IMR-90 (cell line): ENCODE measurements around the gene SIGLEC11. TPM values are rescaled to one million over a fixed set of nuclear protein-coding genes. Genes with fewer than 3 reads are reported as not detected.

Source experiments
- ATAC-seq: fragments of 200-7000 bp; cut with Tn5 transposase; 2 replicates; pipeline ENCODE4 v1.9.1; 2020; ENCODE audit warnings: low read depth, mild to moderate bottlenecking, moderate library complexity
- BruUV-seq: library from RNA; stranded (reverse); fragments of 400-500 nt; replicated peaks from 2 replicates; lab custom pipeline; 2021; lab: Mats Ljungman, UMichigan
- CTCF ChIA-PET: fragments of 300-600 bp; formaldehyde crosslinking; extraction: SDS; loops from one replicate; lab custom pipeline; 2021; ENCODE audit warnings: antibody characterized with exemption; lab: Yijun Ruan, JAX
- POLR2A ChIA-PET: fragments of 300-600 bp; sonication (Branson Sonifier 250); formaldehyde crosslinking; loops from one replicate; lab custom pipeline; 2022; ENCODE audit warnings: antibody characterized with exemption; ENCODE audit not compliant: unreplicated experiment; lab: Charles Lee
- DNase-seq: peaks from one replicate; pipeline ENCODE4 v3.0.0; 2013
- H2AFZ ChIP-seq: replicated peaks from 2 replicates; pipeline ENCODE3; 2013; ENCODE audit warnings: low read length, mild to moderate bottlenecking; ENCODE audit not compliant: poor library complexity
- H2AK5ac ChIP-seq: 2 replicates; pipeline ENCODE4 v1.6.1; 2013; ENCODE audit warnings: low read depth, low read length, inconsistent platforms
- H2AK9ac ChIP-seq: replicated peaks from 2 replicates; pipeline ENCODE3; 2013; ENCODE audit warnings: mild to moderate bottlenecking, low read depth, low read length, moderate library complexity; ENCODE audit not compliant: poor library complexity
- H2BK120ac ChIP-seq: 2 replicates; pipeline ENCODE4 v1.6.1; 2013; ENCODE audit warnings: low read depth, low read length, inconsistent platforms
- H2BK15ac ChIP-seq: 3 replicates; pipeline ENCODE4 v1.6.1; 2013; ENCODE audit warnings: low read depth, low read length, inconsistent platforms
- H2BK20ac ChIP-seq: 2 replicates; pipeline ENCODE4 v1.6.1; 2013; ENCODE audit warnings: low read depth, mild to moderate bottlenecking, inconsistent platforms, low read length, moderate library complexity
- H2BK5ac ChIP-seq: 2 replicates; pipeline ENCODE4 v1.6.1; 2013; ENCODE audit warnings: mild to moderate bottlenecking, low read depth, low read length, inconsistent platforms; ENCODE audit not compliant: poor library complexity, severe bottlenecking
- H3K14ac ChIP-seq: replicated peaks from 2 replicates; pipeline ENCODE4 v1.6.1; 2013; ENCODE audit warnings: low read depth, low read length, inconsistent platforms
- H3K18ac ChIP-seq: 2 replicates; pipeline ENCODE4 v1.6.1; 2013; ENCODE audit warnings: low read depth, low read length, control low read depth
- H3K23ac ChIP-seq: 2 replicates; pipeline ENCODE4 v1.6.1; 2013; ENCODE audit warnings: low read depth, low read length, inconsistent platforms
- H3K27ac ChIP-seq: 2 replicates; pipeline ENCODE4 v1.5.1; 2013; ENCODE audit warnings: mild to moderate bottlenecking, control low read depth, low read length; ENCODE audit not compliant: insufficient read depth
- H3K27me3 ChIP-seq: 2 replicates; pipeline ENCODE4 v1.6.1; 2013; ENCODE audit warnings: low read length; ENCODE audit not compliant: control insufficient read depth, insufficient read depth
- H3K36me3 ChIP-seq: 2 replicates; pipeline ENCODE4 v1.6.1; 2013; ENCODE audit warnings: low read length, mixed read lengths; ENCODE audit not compliant: control insufficient read depth, insufficient read depth
- H3K4ac ChIP-seq: 2 replicates; pipeline ENCODE4 v1.6.1; 2013; ENCODE audit warnings: low read depth, low read length, inconsistent platforms
- H3K4me1 ChIP-seq: 2 replicates; pipeline ENCODE4 v1.6.1; 2013; ENCODE audit warnings: low read length, mixed read lengths; ENCODE audit not compliant: control insufficient read depth, insufficient read depth
- H3K4me2 ChIP-seq: 2 replicates; pipeline ENCODE4 v1.6.1; 2013; ENCODE audit warnings: low read depth, mild to moderate bottlenecking, control low read depth, low read length, moderate library complexity
- H3K4me3 ChIP-seq: 2 replicates; pipeline ENCODE4 v1.5.1; 2013; ENCODE audit warnings: low read depth, mild to moderate bottlenecking, control low read depth, low read length, moderate library complexity; ENCODE audit not compliant: insufficient read depth
- H3K56ac ChIP-seq: 2 replicates; pipeline ENCODE4 v1.6.1; 2013; ENCODE audit warnings: low read length, inconsistent platforms; ENCODE audit not compliant: insufficient read depth; ENCODE audit errors: extremely low read depth
- H3K79me1 ChIP-seq, 2 experiments: 2 replicates each; pipeline ENCODE4 v1.6.1; 2013; ENCODE audit warnings: low read length in 2 of 2, inconsistent platforms in 1 of 2, low read depth in 1 of 2
- H3K9ac ChIP-seq: 2 replicates; pipeline ENCODE4 v1.6.1; 2013; ENCODE audit warnings: low read depth, low read length, control low read depth
- H3K9me1 ChIP-seq: 2 replicates; pipeline ENCODE4 v1.6.1; 2013; ENCODE audit warnings: low read length, inconsistent platforms; ENCODE audit not compliant: insufficient read depth
- H3K9me3 ChIP-seq: 2 replicates; pipeline ENCODE4 v1.6.1; 2013; ENCODE audit warnings: low read length; ENCODE audit not compliant: control insufficient read depth, insufficient read depth
- H4K20me1 ChIP-seq: 2 replicates; pipeline ENCODE4 v1.6.1; 2013; ENCODE audit warnings: low read length, inconsistent platforms; ENCODE audit not compliant: insufficient read depth
- H4K5ac ChIP-seq: 2 replicates; pipeline ENCODE4 v1.6.1; 2013; ENCODE audit warnings: mild to moderate bottlenecking, low read depth, low read length, control low read depth
- H4K8ac ChIP-seq, 2 experiments: 2 replicates each; pipeline ENCODE4 v1.6.1; 2013; ENCODE audit warnings: low read depth in 2 of 2, low read length in 2 of 2, control low read depth in 1 of 2, inconsistent platforms in 1 of 2
- H4K91ac ChIP-seq: 2 replicates; pipeline ENCODE4 v1.6.1; 2013; ENCODE audit warnings: low read depth, low read length, inconsistent platforms; ENCODE audit not compliant: insufficient read depth
- CEBPB ChIP-seq: IDR thresholded peaks from 2 replicates; pipeline ENCODE4 v1.6.1; 2012; ENCODE audit warnings: low read depth, low read length, improper control_type of control experiment
- CHD1 ChIP-seq: IDR thresholded peaks from 2 replicates; pipeline ENCODE4 v1.6.1; 2012; ENCODE audit warnings: low read depth, low read length, improper control_type of control experiment
- FOS ChIP-seq: fragments of 150-350 bp; IDR thresholded peaks from 2 replicates; pipeline ENCODE4 v1.6.1; 2016; ENCODE audit warnings: low read depth, low read length
- MAFK ChIP-seq: IDR thresholded peaks from 2 replicates; pipeline ENCODE4 v1.6.1; 2012; ENCODE audit warnings: low read depth, low read length, improper control_type of control experiment
- MAZ ChIP-seq: IDR thresholded peaks from 2 replicates; pipeline ENCODE4 v1.6.1; 2012; ENCODE audit warnings: low read depth, mild to moderate bottlenecking, low read length, improper control_type of control experiment, moderate library complexity, borderline replicate concordance
- MXI1 ChIP-seq: IDR thresholded peaks from 2 replicates; pipeline ENCODE4 v1.6.1; 2012; ENCODE audit warnings: low read depth, mild to moderate bottlenecking, low read length, moderate library complexity, borderline replicate concordance
- NFE2L2 ChIP-seq: fragments of 150-350 bp; IDR thresholded peaks from 2 replicates; pipeline ENCODE4 v1.6.1; 2016; ENCODE audit warnings: low read depth, mild to moderate bottlenecking, low read length
- POLR2A ChIP-seq: IDR thresholded peaks from 2 replicates; pipeline ENCODE4 v1.6.1; 2012; ENCODE audit warnings: mild to moderate bottlenecking, low read depth, low read length
- RAD21 ChIP-seq: IDR thresholded peaks from 2 replicates; pipeline ENCODE4 v1.6.1; 2012; ENCODE audit warnings: low read length, improper control_type of control experiment
- RCOR1 ChIP-seq: IDR thresholded peaks from 2 replicates; pipeline ENCODE4 v1.6.1; 2012; ENCODE audit warnings: mild to moderate bottlenecking, low read length, improper control_type of control experiment; ENCODE audit not compliant: insufficient replicate concordance
- SMC3 ChIP-seq: fragments of 150-350 bp; IDR thresholded peaks from 2 replicates; pipeline ENCODE4 v1.6.1; 2016; ENCODE audit warnings: low read depth, mild to moderate bottlenecking, antibody characterized with exemption, low read length, moderate library complexity
- WGBS, 2 experiments: methylation state at CpG; one replicate each; pipeline versions ENCODE4 v1.1.5 to v1.1.7; 2013; ENCODE audit warnings: missing lambda C conversion rate in 2 of 2; ENCODE audit not compliant: insufficient read length in 1 of 2; ENCODE audit errors: extremely low coverage in 2 of 2; 5-methylcytosine and 5-hydroxymethylcytosine counted together
- dilution Hi-C: fragments of 300-500 bp; cut with HindIII; formaldehyde crosslinking; loops from one replicate; pipeline ENCODE4 v1.14.3; 2018; ENCODE audit warnings: low sequenced_read_pairs; ENCODE audit not compliant: unreplicated experiment
- in situ Hi-C: fragments of 300-500 bp; cut with MboI; formaldehyde crosslinking; loops from 3 replicates; pipeline ENCODE4 v1.14.3; 2019; ENCODE audit warnings: low sequenced_read_pairs, inconsistent platforms, mixed read lengths
- intact Hi-C: fragments of 100-400 bp; cut with micrococcal nuclease; formaldehyde crosslinking; loops from 2 replicates; pipeline ENCODE4 v1.10.0; 2022
- polyA plus RNA-seq, 3 experiments: library from polyadenylated mRNA; depleted of rRNA; stranded (reverse); fragments of >200 nt; gene quantifications; 2 replicates each; pipeline ENCODE4 v1.2.3, GENCODE V29; 2012; ENCODE audit warnings: low replicate concordance in 1 of 3
- total RNA-seq: library from RNA; depleted of rRNA; stranded (reverse); fragments of >200 nt; gene quantifications from 2 replicates; pipeline ENCODE4 v1.2.3, GENCODE V29; 2012
- TF ChIP-seq, protein P1 (sequence below): fragments of 150-350 bp; IDR thresholded peaks from 2 replicates; pipeline ENCODE4 v1.6.1; 2017; ENCODE audit warnings: mild to moderate bottlenecking, antibody characterized with exemption, low read length, low read depth
- TF ChIP-seq, protein P2 (sequence below): fragments of 150-350 bp; IDR thresholded peaks from 2 replicates; pipeline ENCODE4 v1.6.1; 2016; ENCODE audit warnings: low read depth, mild to moderate bottlenecking, low read length, moderate library complexity, borderline replicate concordance

SIGLEC11 gene
- total and polyA plus RNA-seq, 2 of the 4 experiments (the other 2 are of a cell fraction), result not detected

DNA sequence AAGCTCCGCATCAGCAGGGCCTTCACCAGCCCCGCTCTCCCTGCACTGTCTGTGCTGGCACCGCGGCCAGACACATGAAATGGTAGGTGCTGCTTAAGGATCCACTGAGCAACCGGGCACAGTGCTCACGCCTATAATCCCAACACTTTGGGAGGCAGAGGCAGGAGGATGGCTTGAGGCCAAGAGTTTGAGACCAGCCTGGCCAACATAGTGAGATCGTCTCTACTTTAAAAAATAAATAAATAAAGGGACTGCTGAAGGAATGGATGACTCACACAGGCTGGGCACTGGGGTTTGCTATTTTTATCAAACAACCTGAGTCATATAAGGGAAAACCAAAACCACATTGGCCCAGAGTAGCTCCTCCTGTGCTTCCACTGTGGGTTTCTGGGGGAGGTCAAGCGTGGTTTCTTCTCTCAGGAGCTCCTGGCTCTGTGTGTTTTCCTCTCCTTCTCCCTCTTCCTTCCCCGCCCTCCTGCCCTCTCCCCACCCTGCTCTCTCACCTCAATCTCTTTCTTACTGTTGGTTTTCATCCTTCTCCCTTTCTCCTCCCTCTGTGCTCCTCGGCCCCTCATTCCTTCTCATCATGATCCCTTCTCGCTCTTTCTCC is 42.9 kb upstream of the SIGLEC11 start (continued):
- TF ChIP-seq MXI1, result peak; percentile 48; the same call in 1 of the 2 replicates

DNA sequence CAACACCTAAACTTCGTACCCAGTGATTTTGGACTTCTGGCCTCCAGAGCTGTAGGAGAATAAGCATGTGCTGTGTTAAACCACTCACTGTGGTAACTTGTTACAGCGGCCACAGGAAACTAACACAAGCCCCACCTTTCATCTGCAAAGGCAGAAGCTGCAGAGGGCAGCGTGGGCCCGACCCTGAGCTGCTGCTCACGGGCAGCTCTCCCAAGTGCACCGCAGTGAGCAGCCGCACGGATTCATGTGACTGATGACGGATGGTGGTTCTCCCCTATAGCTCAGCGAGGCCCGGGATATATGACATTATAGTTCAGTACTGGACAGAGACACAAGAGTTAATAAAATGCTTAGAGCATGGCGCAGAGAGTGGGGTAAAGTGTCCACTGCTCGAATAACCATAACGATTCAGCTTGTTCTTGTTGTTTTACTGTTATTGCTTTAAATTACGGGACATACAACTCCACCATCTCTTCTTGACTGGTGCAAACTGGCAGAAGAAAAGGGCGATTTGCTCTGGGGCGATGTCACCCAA is 42.3 kb upstream of the SIGLEC11 start:
- Histone ChIP-seq H2AK5ac (peak overlapping the region; percentile 8; the same call in 1 of the 2 replicates), H2BK120ac (no peak overlapping the region; the same call in 1 of the 2 replicates), H3K4me1 (peaks cover 10% of the 10 kb centered on the region), H3K56ac (no peak overlapping the region), H3K36me3 (peaks cover 70% of the 10 kb centered on the region), H2AFZ (no peak overlapping the region), H3K23ac (no peak overlapping the region), H3K9ac (no peak overlapping the region), H3K18ac (no peak overlapping the region), H3K4me3 (no peak overlapping the region), H3K27ac (no peak overlapping the region), H3K4ac (peak overlapping the region; percentile 6; the same call in 1 of the 2 replicates), H3K79me1 (peaks cover 12 to 55% of the 10 kb centered on the region in 2 experiments), H2AK9ac (no peak overlapping the region), H4K8ac (no peak overlapping the region), H3K9me3 (no peaks in the 10 kb centered on the region), H2BK15ac (peak overlapping the region; percentile 26; the same call in 1 of the 3 replicates), H4K91ac (no peak overlapping the region), H3K14ac (0 out of 2 replicates have a peak overlapping the region, but pooled peaks have one; percentile 29), H2BK20ac (peak overlapping the region; percentile 8; the same call in 1 of the 2 replicates), H3K27me3 (no peaks in the 10 kb centered on the region), H4K5ac (no peak overlapping the region), H3K4me2 (no peak overlapping the region), H3K9me1 (peaks cover 22% of the 10 kb centered on the region), H2BK5ac (no peak overlapping the region), H4K20me1 (peaks cover 24% of the 10 kb centered on the region)
- intact Hi-C loops, result no loop called here
- in situ Hi-C loops, result no loop called here
- no TSS peak for BruUV-seq
- ATAC-seq (no peak), DNase-seq (no peak)
- CTCF ChIA-PET, result no interaction called here
- POLR2A ChIA-PET, result no interaction called here
- WGBS, 2 experiments, result 96% methylated on average over 9 of the region's 17 CpGs; no CpG with 5 or more reads in 1 of the 2 experiments
- dilution Hi-C loops, result no loop called here
- TF ChIP-seq, protein P1, sequence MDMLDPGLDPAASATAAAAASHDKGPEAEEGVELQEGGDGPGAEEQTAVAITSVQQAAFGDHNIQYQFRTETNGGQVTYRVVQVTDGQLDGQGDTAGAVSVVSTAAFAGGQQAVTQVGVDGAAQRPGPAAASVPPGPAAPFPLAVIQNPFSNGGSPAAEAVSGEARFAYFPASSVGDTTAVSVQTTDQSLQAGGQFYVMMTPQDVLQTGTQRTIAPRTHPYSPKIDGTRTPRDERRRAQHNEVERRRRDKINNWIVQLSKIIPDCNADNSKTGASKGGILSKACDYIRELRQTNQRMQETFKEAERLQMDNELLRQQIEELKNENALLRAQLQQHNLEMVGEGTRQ, result no peak
- no peak for TF ChIP-seq MAZ
- TF ChIP-seq FOS, result no peak
- no peak for TF ChIP-seq MAFK
- no peak for TF ChIP-seq RCOR1
- TF ChIP-seq POLR2A, result no peak
- TF ChIP-seq MXI1, result no peak
- no peak for TF ChIP-seq CHD1
- TF ChIP-seq RAD21, result no peak
- no peak for TF ChIP-seq SMC3
- no peak for TF ChIP-seq CEBPB
- TF ChIP-seq, protein P2, sequence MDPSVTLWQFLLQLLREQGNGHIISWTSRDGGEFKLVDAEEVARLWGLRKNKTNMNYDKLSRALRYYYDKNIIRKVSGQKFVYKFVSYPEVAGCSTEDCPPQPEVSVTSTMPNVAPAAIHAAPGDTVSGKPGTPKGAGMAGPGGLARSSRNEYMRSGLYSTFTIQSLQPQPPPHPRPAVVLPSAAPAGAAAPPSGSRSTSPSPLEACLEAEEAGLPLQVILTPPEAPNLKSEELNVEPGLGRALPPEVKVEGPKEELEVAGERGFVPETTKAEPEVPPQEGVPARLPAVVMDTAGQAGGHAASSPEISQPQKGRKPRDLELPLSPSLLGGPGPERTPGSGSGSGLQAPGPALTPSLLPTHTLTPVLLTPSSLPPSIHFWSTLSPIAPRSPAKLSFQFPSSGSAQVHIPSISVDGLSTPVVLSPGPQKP, result no peak
- TF ChIP-seq NFE2L2, result no peak
